ENCODE data around the gene ADARB1.

The ADARB1 gene

DNA sequence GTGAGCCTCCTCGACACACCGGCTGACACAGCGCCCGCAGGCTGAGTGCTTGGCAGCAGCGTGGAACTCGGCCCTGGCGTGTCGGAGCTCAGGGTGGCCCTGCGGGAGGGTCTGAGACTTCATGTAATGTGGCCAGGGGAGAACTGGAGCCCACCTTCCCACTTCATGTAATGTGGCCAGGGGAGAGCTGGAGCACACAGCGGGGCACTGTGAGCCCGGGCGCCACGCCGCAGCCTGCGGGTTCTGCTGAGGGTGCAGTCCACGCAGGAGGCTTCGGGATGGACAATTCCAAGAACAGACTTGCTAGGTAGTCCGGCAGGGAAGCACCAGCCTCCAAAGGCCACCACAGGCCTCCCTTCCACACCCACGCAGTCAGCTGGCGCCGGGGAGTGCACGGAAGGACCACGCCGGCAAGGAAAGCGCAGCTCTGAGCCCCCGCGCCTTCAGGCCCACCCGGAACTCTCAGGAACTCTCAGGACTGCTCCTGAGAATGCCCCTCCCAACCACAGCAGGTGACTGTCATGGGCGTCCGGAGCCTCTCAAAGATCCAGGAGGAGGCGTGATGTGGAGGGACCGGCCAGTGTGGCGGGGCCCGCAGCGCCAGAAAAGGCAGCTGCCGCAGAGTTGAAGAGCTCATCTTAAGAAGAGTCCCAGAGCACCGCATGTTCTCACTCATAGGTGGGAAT, 19.3 kb upstream of the ADARB1 start:
- no peak for DNase-seq (ENCODE audit: low read depth)

DNA sequence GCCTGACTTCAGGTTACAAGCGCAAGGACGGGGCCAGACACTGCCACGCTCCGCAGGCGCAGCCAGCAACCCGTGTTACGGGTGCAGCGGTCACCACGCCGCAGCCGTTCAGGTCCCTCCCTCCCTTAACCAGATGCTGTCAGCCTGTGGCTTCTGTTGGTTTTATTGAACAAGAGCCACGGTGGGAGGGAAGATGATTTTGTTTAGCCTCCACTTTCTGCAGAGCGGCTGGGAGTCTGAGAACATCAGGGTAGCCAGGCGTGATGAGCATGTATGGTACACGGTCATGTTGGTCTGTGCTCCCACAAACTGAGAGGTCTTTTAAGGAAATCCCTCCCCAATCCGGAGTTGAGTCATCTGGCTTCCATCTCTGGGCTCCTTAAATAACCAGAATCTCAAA, 18.5 kb upstream of the ADARB1 start:
- DNase-seq (ENCODE audit: low read depth): no peak

DNA sequence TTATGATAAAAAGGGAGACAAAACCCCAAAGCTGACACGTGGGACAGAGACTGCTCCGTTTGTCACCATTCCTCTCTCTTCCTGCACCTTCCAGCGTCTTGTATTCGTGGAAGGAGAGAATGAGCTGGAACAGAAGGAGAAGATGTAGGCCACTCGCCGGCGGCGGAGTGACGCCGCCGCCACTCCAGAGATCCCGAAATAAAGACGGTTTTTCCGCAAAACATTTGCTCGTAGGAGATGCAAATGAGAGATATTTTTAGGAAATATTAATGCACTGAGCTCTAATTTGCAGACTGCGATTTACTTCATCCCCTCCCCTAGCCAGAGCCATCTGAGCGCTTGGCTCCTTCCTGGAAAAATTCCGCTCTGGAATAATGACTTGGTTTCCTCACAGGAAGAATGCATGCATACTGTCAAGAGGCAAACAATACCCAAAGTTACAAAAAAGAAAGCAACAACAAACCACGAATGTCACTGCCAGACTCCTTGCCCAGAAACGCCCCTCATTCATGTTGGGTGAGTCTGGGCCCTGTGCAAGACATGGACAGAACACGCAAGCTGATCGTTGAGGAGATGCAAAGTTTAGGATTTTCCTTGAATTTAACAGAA, 18.0 kb upstream of the ADARB1 start:
- no peak for DNase-seq (ENCODE audit: low read depth)

DNA sequence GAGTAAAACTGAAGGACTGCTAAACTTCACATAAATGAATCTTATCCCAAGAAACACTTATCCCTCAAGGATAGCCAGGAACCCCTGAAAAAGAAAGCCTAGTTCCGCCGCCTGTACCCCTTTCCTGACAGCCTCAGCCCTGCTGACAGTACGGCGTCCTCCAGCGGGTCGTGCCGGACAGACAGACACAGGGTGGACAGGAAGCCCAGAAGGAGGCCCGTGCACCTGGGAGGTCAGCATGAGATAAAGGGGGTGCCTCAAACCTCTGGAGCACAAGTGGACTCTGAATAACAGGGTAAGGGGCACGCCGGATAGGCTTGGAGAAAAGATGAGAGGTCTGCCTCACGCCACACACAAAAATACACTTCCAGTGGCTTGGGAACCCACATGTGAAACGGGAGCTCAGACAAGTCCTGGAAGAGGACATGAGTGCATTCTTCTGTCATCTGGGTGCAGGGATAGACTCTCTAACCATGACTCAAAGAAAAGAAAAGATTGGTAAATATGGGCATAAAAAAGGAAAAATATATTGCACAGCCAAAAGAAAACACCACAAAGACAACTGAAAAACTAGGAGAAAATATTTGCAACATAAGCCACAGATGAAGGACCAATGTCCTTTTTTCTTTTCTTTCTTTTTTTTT, 17.3 kb upstream of the ADARB1 start:
- DNase-seq (ENCODE audit: low read depth): no peak

DNA sequence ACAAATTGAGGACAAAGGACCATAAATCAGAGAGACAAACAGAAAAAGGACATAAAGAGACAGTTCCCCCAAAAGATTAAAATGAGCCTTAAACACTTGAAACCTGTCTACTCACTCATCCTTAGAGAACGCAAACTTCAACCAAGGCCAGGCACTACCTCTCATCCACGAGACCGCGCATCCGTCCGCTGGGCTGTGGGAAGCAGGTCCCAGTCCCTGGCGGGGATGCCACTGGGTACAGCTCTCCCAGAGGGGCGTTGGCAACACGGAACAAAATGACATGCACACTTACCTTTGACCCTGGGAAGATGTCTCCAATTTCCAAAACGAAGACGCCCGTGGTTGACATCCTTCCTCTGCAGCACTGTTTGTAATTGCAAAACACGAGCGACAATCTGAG, 16.5 kb upstream of the ADARB1 start:
- DNase-seq (ENCODE audit: low read depth): no peak

DNA sequence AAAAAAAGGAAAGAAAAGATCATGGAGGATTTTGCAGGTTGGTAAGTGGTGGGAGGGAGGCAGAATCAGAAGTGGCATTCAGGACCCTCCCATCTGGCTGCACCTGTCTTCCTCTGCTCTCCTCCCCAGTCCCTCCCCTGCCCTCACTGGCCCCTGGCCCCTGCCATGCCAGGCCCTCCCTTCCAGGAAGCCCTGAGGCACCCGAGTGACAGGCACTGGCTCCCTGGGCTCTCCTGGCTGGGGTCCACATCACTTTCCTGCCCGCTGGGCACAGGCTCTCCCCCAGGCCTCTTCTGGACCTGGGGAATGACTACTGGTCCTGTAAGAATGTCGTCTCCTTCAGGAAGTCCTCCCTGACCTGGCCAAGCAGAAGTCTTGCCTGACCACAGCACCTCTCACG, 15.3 kb upstream of the ADARB1 start:
- no peak for DNase-seq (ENCODE audit: low read depth)

DNA sequence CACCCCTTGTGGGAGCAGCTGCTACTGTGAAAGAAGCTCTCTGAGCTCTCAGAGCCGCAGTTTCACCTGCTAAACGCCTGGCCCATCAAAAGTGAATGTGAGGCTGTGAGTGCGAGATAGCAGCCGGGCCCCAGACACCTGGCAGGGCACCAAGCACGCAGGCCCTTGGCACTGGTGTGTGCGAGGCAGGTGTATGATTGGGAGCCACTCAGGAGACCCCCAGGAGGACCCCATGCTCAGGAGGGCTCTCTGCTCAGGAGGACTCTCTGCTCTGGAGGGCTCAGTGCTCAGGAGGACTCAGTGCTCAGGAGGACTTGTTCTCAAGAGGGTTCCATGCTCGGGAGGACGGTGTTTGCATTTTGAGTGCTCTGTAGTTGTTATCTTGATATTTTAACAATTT, 14.3 kb upstream of the ADARB1 start:
- DNase-seq (ENCODE audit: low read depth): no peak

DNA sequence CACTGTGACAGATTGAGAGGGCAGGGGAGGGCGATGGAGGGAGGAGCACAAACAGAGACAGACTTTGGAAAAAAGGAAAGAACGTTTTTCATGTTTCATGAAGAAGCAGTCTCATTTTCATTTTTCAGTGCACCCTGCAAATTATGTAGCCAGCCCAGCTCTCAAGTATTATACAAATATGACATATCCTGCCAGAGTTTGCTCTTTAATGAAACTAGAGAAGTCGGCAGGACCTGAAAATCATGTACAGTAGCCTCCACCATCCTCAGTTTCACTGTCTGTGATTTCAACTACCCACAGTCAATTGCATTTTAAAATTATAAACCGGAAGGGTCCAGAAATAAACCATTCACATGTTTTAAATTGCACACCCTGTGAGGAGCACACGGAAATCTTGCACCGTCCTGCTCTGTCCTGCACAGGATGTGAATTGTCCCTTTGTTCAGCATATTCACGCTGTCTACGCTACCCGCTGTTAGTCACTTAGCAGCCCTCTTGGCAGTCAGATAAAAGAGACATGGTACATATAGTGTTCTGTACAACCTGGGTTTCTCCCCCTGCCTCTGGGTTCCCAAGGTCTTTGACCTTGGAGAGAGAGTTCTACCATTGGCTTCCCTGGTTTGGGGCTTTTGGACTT, 13.6 kb upstream of the ADARB1 start:
- DNase-seq (ENCODE audit: low read depth): no peak

DNA sequence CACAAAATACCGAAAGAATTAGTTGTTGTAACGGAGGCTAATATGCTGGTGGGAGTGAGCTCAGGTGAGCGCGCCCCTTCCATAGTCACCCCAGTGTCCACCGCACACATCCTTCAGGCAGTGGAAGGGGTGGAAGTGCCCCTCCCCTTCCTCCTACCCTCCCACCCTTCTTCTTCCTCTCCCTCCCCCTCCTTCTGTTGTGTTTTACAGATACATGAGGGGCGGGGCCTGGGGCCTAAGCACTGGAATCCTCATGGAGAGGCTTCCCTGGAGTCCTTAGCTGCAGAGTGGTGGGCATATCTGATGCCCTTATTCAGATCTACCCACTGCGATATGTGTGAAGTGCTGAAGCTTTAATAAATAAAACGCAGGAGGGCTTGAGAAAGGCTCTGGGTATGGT, 10.3 kb upstream of the ADARB1 start:
- no peak for DNase-seq (ENCODE audit: low read depth)

DNA sequence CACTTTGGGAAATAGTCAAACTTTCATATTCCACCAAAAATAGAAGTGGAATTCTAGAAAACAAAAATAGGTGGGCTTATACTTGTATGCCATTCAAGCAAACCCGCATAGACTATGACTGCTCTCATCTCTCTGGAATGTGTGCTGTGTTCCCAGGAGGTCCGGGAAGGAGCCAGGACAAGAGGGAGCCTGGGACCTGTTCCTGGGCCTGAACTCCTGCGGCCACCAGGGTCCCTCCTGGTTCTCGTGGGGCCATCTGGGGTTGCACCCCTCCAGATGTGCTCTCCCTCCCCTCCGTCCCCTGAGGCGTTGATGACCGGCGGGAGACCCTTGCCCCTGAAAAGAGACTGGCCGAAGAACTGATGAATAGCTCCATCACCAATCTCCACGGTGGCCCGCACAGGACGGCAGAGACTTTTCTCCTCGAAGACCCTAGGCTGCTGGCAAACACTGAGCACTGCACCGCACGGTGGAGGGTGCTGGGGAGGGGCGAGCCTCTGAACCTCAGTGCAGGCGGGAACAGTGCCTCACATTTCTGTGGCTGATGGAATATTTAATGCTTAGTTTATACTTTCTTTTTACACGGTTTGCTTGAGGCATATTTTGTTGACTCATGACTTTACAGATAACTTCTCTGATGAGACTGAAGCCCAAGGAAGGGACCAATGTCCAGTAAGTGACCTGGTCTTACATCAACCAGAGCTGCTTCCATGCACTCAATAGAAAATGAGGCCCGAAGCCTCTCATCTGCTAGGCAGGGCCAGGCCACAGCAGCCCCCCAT, 9.6 kb upstream of the ADARB1 start:
- no peak for DNase-seq (ENCODE audit: low read depth)

DNA sequence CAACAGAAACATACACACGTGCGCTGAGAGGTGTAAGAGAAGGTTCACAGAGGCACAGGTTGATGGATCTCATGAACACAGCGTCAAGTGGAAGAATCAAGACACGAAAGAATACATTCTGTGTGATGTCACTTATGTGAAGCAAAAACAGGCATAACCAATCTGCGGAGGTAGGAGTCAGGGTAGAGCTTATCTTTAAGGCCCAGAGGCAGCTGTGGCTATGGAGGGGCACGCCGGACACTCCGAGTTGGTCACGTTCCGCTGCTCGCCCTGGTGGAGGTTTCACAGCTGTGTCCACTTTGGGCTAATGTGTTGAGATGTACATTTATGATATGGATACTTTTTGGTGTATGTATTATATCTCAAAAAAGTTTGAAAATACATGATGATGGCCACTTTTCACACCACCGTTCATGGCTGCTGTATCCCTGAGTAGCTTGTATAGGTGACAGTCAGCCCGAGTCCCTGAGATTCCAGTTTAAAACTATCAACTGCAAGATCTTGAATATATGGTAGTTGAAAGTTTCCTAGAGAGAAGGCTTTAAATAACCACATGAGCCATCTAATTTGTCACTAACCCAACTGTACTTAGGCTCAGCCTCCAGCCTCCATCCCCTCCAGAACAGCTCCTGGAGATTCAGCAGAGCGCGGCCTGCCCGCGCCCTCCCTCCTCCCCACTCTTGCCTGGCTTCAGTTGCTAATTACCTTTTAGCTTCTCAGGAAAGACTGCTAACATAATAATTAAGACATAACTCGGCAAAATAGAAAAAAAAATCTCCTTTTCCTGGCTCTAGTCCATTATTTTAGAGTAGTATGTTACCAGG, 6.7 kb upstream of the ADARB1 start:
- DNase-seq (ENCODE audit: low read depth): no peak

DNA sequence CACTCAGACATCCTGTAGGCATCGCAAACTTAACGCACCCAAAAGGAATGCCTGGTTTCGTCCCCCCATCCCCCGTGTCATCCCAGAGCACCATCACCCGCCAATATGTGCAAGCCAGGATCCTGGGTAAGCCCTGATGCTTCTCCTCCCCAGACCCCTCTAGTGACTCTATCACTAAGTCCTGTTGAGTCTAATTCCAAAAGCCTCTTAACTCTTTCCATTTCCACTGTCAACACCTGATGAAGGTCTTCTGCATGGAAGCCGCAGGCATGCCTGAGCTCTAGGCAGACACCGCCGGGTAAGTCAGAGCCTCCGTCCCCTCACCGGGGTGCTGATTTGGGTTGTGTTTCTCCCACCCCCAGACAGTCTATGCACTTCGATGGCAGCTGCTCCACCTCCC, 5.3 kb upstream of the ADARB1 start:
- DNase-seq (ENCODE audit: low read depth): no peak

DNA sequence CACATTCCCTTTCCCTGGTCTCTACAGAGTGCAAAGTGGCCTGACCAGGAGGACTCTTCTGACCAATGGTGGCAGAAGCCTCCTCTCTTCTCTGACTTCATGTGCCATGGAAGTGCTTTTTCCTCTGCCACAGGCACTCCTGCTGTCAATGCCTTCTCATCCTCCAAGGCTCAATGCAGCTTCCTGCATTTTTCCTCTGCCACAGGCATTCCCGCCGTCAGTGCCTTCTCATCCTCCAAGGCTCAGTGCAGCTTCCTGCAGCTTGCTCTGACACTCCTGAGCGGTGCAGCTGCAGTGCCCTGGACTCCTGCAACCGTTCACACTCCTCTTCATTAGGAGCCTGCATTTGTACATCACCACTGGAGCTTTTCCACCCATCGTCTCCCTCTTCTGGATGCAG, 4.7 kb upstream of the ADARB1 start:
- DNase-seq (ENCODE audit: low read depth): no peak

DNA sequence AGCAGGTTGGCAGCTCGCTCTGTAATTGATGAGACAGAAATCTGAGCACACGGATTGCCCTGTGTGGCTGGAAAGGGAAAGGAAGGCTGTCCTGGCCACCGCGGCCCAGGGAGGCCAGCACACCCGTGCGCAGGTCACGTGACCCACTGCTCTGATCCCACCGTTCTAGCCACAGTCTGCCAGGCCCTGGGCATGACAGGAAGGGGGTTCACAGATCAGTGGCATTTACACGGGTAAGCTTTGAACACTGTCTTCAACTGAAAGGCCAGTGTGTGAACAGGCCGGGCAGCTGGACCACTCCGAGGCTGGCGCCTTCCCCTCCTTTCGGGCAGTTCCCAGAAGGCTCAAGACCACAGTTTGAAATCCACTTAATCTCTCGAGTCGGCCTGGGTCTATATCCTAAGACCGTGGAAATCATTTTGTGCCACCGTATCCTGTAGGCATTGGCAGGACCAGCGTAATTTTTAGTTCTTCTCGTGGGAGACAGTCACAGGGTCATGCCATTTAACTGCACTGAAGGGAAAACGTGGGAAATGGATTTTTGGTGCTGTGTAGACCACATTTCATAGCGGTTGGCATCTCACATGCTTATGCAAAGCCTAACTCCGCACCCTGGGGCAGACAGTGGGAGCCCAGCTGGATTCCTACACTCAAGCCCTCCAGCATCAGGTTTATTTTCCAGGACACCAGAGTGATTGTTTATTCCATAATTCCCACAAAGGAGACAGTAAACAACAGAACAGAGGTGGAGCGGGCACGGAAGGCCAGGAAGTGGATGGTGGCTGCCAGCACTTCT, 3.1 kb upstream of the ADARB1 start:
- no peak for DNase-seq (ENCODE audit: low read depth)

DNA sequence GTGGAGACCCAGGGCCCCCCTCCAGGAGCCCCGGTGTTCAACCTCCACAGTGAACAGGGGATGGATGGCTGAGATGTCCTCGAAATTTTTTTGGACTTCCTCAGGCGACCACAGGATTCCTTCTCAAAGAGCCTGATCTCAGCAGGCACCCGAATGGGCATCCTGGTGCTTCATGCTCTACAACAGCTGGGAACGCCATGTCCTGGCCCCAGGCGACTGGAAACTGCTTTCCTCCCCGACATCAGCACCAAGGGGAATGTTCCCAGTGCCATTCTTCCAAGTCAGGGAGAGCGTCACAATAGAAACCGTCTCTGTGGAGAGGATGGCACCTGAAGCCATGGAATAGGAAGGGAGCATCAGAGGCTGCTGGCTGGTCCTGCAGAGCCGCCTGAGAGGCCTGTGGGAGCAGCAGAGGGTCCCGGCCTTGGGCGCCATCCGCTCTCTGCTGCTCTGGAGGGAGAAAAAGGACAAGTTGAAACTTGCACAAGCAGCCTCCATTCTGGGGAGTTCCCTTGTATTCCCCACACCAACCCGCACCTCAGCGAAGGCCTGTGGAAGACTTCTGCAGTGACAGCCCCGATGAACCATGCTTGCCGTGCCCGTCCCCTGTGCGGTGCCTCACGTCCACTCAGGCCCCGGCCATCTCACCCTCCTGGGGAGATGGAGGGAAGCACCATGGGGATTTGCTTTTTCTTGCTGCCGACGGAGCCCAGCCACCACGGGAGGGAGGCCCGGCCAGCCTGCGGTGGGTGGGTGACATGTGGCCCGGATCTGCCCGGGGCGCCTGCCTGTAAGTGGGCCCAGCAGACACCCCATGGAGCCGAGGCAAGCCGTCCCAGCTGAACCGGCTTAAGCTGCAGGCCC, 2.3 kb upstream of the ADARB1 start:
- DNase-seq (ENCODE audit: low read depth): no peak

DNA sequence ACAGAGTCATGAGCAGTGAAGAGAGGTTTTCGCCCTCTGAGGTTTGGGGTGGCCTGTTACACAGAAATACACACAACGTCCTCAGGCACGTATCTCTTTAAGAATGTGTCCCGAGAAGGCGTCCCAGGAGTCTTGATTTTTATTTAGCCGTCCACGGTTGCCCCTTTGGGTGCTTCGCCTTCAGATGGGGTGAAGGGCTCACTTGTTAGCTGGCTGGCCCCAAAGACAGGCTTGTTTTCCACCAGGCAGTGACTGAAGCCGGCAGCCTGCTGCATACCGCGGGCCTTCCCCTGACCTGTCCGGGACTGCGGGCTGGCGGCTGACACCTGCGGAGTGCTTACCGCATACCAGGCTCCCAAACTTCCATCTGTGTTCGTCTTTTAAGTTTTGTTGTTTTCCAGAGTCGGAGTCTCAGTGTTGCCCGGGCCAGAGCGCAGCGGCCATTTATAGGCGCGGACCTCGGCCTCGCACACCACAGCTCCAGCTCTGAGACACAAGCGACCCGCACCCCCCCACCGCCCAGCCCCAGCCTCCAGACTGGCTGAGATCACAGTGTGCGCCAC, 1.6 kb upstream of the ADARB1 start:
- DNase-seq (ENCODE audit: low read depth): no peak

DNA sequence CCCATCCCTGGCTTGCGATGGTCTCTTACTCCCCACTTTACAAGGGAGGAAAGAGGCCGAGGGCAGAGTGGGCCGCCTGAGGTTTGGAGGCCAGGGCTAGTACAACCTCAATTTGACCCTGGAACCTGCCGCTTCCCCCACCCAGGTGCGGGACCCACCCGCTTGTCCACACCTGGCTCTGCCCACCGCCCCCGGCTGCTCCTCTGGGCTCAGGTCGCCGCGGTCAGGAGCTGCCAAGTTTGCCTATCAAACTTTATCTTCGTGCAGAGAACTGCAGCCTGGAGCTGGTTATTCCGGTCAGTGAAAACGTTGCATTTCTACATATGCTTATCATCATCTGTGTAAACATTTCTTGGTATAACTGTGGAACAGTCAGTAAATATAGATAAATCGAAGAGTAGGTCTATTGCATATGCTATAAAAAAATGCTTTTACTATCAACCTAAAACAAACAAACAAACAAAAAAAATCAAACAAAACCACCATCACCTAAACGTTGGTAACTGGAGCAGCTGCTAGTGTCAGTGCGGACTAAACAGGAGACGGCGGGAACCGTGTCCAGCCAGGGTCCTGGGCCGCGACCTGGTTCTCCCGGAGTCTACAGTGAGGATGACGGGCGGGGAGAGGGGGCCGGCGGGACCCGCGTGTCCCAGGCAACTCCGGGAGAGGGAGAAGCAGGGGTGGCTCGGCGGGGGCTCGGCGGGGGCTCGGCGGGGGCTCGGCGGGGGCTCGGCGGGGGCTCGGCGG, 906 bp upstream of the ADARB1 start:
- peak; percentile 39 for DNase-seq (ENCODE audit: low read depth)

DNA sequence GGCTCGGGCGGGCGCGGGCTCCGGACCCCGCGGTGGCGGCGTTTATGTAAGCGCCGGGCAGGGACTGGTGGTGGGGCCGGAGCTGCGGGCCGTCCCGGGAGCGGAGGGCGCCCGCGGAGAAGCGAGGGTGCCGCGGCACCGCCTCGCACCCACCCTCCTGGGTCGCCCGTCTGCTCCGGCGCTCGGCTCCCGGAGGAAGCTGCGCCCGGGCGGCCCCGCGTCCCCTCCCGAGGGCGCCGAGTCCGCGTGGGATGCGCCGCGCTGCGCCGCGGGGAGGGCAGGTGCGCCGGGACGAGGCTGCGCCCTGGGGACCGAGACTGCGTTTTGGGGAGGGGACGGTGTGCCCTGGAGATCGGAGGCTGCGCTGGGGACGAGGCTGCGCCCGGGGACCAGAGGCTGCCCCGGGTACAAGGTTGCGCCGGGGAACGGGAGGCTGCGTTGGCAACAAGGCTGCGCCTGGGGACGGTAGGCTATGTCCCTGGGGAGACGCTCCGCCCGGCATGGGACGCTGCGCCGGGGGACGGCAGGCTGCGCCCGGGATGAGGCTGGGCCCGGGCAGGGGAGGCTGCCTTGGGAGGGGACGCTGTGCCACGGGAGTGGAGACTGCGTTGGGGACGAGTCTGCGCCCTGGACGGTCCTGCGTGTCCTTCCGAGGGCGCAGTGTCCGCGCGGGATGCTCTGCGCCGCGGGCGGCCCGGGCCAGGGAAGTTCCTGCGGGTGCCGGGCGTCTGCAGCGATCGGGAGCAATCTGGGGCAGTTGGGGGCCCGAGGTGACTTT, 627 bp downstream of the ADARB1 start:
- peak; percentile 56 for DNase-seq (ENCODE audit: low read depth)

All from iris pigment epithelial cell (primary cell).